ENCODE measurements around the gene WDR6. TPM values are rescaled to one million over a fixed set of nuclear protein-coding genes. Genes with fewer than 3 reads are reported as not detected.

Gene WDR6
- total RNA-seq, 3 donors from 2014 or later (not counting 1 experiment from before 2014, with no cell fraction given) = 113 to 167 (median 129) TPM

DNA sequence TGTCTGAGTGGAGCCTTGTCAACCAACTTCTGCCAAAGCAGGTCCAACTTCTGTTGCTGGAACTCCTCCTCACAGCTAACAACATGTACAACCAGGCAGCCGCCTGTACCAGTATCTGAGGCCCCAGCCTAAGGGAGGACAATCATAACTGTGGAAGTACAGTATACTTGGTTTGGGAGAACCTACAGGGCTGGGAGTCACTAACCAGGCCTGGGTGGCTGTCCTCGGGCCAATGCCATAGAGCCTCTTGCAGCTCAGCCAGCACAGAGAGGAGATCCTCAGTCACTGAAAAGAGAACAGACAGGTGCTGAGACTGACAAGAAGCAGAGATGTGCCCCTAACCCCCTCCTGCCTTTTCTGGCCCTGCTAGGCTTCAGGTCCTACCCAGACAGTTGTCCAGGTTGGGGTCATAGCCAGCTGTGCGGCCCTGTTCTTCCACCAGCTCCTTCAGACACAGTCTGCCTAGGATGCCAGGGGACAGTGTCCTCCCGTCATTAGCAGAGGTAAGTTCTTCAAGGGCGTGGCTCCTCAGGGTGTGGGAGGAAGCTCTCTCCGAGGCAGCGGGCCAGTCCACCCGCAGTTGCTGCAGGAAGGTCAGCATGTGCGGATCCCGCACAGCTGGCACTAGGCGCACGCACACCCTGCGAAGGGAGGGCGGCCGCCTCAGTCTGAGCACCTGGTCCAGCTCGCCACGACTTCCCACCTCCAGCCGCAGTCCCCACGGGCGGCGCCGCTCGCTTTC lies 10.2 kb downstream of the WDR6 start:
- Mint-ChIP-seq H3K4me1 (peaks cover 7 to 18% of the 10 kb centered on the region in 2 donors), H3K27ac (peak overlapping the region; percentile 86 to 95), H3K27me3 (ENCODE audit: low read depth in 2 of 2) (no peaks in the 10 kb centered on the region), H3K4me3 (peak overlapping the region; percentile 98), H3K9me3 (no peaks in the 10 kb centered on the region), H3K36me3 (no peaks in the 10 kb centered on the region)
- TF ChIP-seq, protein P1, sequence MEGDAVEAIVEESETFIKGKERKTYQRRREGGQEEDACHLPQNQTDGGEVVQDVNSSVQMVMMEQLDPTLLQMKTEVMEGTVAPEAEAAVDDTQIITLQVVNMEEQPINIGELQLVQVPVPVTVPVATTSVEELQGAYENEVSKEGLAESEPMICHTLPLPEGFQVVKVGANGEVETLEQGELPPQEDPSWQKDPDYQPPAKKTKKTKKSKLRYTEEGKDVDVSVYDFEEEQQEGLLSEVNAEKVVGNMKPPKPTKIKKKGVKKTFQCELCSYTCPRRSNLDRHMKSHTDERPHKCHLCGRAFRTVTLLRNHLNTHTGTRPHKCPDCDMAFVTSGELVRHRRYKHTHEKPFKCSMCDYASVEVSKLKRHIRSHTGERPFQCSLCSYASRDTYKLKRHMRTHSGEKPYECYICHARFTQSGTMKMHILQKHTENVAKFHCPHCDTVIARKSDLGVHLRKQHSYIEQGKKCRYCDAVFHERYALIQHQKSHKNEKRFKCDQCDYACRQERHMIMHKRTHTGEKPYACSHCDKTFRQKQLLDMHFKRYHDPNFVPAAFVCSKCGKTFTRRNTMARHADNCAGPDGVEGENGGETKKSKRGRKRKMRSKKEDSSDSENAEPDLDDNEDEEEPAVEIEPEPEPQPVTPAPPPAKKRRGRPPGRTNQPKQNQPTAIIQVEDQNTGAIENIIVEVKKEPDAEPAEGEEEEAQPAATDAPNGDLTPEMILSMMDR (IDR thresholded peaks at IDR 0.05) = no peak
- Histone ChIP-seq H3K4me3 (ENCODE audit: low read length) (peak overlapping the region; percentile 68), H3K9me3 (ENCODE audit: control insufficient read depth, insufficient read depth, low read length) (no peaks in the 10 kb centered on the region), H3K27me3 (ENCODE audit: control insufficient read depth, insufficient read depth, low read length) (no peaks in the 10 kb centered on the region), H3K4me1 (ENCODE audit: control insufficient read depth, insufficient read depth, low read length) (peaks cover 38% of the 10 kb centered on the region), H3K36me3 (ENCODE audit: control insufficient read depth, insufficient read depth, low read length) (peaks cover 32% of the 10 kb centered on the region), H3K27ac (ENCODE audit: low read length) (no peak overlapping the region)
- no peak for DNase-seq
- 11% methylated on average over 23 of the region's 23 CpGs for WGBS (ENCODE audit: insufficient coverage)
- intact Hi-C loops (cut with micrococcal nuclease) = no loop called here
- no peak for ATAC-seq

DNA sequence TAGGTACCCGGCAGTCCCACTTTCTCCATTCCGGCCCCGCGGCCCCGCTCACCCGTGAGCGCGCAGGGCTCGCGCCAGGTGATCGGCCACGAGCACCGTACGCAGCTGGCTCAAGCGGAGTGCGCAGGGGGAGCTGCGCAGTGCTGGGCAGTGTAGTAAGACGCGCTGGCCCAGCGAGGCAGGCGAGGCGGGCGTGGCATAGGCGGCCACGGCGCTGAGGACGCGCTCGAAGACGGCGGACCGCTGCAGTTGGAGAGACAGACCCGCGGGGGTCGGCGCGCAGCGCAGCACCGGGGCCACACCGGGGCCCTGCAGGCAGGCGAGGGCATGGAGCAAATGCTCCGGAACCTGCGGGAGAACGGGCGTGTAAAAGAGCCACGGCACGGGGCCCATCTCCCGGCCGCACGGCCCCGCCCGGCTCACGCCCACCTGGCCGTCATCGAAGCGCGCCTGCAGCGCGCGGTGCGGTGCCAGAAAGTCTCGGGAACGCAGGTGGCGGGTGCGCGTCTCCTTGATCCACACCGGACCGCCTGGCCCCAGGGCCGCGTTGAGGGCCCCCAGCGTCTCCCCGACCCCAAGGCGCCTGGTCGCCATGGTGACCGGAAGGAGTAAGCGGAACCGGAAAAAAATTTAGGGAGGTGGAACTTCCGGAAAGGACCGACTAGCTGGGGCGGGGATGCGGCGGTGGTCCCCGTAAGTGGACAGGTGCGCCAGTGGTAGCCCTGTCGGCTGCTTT lies 10.9 kb downstream of the WDR6 start, which contains the start of gene DALRD3:
DALRD3 (minus strand) TSS at position 610 of the 736 bp plus-strand sequence; CDS start at position 594, 16 bp downstream.
- intact Hi-C loops (cut with micrococcal nuclease) = no loop called here
- Mint-ChIP-seq H3K9me3 (no peaks in the 10 kb centered on the region), H3K4me1 (peaks cover 13 to 23% of the 10 kb centered on the region in 2 donors), H3K27me3 (ENCODE audit: low read depth in 2 of 2) (no peaks in the 10 kb centered on the region), H3K27ac (peak within 1 kb of the TSS; percentile 86 to 95), H3K4me3 (peak within 1 kb of the TSS; percentile 98), H3K36me3 (no peaks in the 10 kb centered on the region)
- no peaks in the 10 kb centered on the region for H3K27me3 ChIP-seq (ENCODE audit: control insufficient read depth, insufficient read depth, low read length)
- H3K4me3 ChIP-seq (ENCODE audit: low read length) = peak within 1 kb of the TSS; percentile 68
- peak within 1 kb of the TSS; percentile 79 for H3K27ac ChIP-seq (ENCODE audit: low read length)
- under 1% methylated on average over 85 of the region's 85 CpGs for WGBS (ENCODE audit: insufficient coverage)
- TF ChIP-seq, protein P1 (IDR thresholded peaks at IDR 0.05) = no peak
- peak in 2 of 3 donors; percentile 6 for ATAC-seq
- no peaks in the 10 kb centered on the region for H3K9me3 ChIP-seq (ENCODE audit: control insufficient read depth, insufficient read depth, low read length)
- peaks cover 45% of the 10 kb centered on the region for H3K4me1 ChIP-seq (ENCODE audit: control insufficient read depth, insufficient read depth, low read length)
- peak; percentile 65 to 73 for DNase-seq
- H3K36me3 ChIP-seq (ENCODE audit: control insufficient read depth, insufficient read depth, low read length) = peaks cover 27% of the 10 kb centered on the region

DNA sequence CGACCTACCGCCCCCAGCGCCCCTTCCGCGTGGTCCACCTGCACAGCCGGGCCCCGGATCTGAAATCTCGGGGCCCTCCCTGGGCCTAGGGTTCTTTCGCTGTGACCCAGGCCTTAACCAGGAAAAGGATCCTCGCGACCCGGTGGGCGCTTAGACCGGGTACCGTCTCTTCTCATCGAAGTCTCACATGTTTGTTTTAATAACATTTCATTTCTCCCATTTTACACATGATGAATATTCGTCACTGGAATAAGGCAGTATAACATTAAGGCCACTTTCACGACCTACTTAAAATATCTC lies 11.5 kb downstream of the WDR6 start:
- peak overlapping the region; percentile 98 for H3K4me3 Mint-ChIP-seq
- H3K4me3 ChIP-seq (ENCODE audit: low read length) = peak overlapping the region; percentile 68
- H3K36me3 Mint-ChIP-seq = no peaks in the 10 kb centered on the region
- H3K4me1 ChIP-seq (ENCODE audit: control insufficient read depth, insufficient read depth, low read length) = peaks cover 48% of the 10 kb centered on the region
- H3K27ac ChIP-seq (ENCODE audit: low read length) = peak overlapping the region; percentile 79
- no peaks in the 10 kb centered on the region for H3K9me3 ChIP-seq (ENCODE audit: control insufficient read depth, insufficient read depth, low read length)
- intact Hi-C loops (cut with micrococcal nuclease) = no loop called here
- peaks cover 22% of the 10 kb centered on the region for H3K36me3 ChIP-seq (ENCODE audit: control insufficient read depth, insufficient read depth, low read length)
- DNase-seq (no peak), ATAC-seq (no peak)
- H3K27me3 Mint-ChIP-seq (ENCODE audit: low read depth in 2 of 2) = no peaks in the 10 kb centered on the region
- H3K4me1 Mint-ChIP-seq = peaks cover 16 to 24% of the 10 kb centered on the region in 2 donors
- H3K9me3 Mint-ChIP-seq = no peaks in the 10 kb centered on the region
- no peaks in the 10 kb centered on the region for H3K27me3 ChIP-seq (ENCODE audit: control insufficient read depth, insufficient read depth, low read length)
- peak overlapping the region; percentile 86 to 95 for H3K27ac Mint-ChIP-seq
- WGBS (ENCODE audit: insufficient coverage) = 2% methylated on average over 18 of the region's 18 CpGs
- TF ChIP-seq, protein P1 (IDR thresholded peaks at IDR 0.05) = no peak

All from natural killer cell (primary cell).